ENCODE measurements around the gene HNRNPUL1.

- TF ChIP-seq CTCF (IDR thresholded peaks at IDR 0.05) = no peak
- no peak for TF ChIP-seq POLR2A (IDR thresholded peaks at IDR 0.05)
Measured at GRCh38 chr19:41232686-41233085, 31.5 kb upstream of the HNRNPUL1 start.
